Fibroblast of pulmonary artery (primary cell): ENCODE results near the gene ABLIM2.
A peak's percentile ranks its signal among the peaks of the same experiment; 100 is the strongest.

Experiments
- DNase-seq: peaks from one replicate; pipeline ENCODE4 v3.0.0-alpha.2; 2010; ENCODE audit warnings: low read depth
- H3K4me3 ChIP-seq: replicated peaks from 2 replicates; pipeline ENCODE4 v1.5.1; 2011; ENCODE audit warnings: low read depth, mild to moderate bottlenecking, control low read depth, low read length, moderate library complexity
- TF ChIP-seq, protein P1 (sequence below): IDR thresholded peaks from 2 replicates; pipeline ENCODE4 v1.5.1; 2011; ENCODE audit warnings: mild to moderate bottlenecking, control low read depth, low read length, inconsistent platforms; ENCODE audit errors: missing control alignments

Gene ABLIM2

DNA sequence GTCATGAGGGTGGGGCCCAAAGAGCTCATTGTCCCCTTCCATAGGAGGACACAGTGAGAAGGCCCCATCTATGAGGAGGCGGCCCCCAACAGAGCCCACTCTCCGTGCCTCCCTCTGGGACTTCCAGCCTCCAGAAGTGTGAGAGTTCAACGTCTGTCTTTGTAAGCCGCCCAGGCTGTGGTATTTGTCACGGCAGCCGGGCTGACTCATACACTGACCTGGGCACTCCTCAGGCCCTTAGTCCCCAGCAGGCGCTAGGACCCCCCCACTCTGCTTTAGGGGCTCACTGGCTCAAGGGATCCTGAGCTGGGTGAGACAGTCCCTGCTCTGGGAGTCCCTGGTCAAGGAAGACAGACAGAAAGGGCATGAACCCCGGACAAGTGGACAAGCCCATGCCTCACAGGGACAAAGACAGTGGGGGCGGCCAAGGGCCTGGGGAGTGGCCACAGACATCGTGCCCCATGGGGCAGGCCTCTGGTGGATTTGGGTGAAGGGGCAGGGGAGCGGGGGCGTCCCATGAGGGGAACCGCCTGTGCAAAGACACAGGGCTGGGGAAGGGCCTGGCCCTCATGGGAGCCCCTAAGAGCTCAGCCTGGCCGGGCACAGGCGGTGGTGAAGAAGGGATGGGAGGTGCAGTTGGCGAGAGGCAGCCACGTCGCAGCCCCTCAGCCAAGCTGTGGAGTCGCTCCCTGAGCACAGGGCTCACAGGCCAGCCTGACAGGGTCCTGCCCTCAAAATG, 21.5 kb downstream of the ABLIM2 start:
- DNase-seq = no peak
- TF ChIP-seq, protein P1, sequence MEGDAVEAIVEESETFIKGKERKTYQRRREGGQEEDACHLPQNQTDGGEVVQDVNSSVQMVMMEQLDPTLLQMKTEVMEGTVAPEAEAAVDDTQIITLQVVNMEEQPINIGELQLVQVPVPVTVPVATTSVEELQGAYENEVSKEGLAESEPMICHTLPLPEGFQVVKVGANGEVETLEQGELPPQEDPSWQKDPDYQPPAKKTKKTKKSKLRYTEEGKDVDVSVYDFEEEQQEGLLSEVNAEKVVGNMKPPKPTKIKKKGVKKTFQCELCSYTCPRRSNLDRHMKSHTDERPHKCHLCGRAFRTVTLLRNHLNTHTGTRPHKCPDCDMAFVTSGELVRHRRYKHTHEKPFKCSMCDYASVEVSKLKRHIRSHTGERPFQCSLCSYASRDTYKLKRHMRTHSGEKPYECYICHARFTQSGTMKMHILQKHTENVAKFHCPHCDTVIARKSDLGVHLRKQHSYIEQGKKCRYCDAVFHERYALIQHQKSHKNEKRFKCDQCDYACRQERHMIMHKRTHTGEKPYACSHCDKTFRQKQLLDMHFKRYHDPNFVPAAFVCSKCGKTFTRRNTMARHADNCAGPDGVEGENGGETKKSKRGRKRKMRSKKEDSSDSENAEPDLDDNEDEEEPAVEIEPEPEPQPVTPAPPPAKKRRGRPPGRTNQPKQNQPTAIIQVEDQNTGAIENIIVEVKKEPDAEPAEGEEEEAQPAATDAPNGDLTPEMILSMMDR = no peak
- H3K4me3 ChIP-seq = no peak overlapping the region

DNA sequence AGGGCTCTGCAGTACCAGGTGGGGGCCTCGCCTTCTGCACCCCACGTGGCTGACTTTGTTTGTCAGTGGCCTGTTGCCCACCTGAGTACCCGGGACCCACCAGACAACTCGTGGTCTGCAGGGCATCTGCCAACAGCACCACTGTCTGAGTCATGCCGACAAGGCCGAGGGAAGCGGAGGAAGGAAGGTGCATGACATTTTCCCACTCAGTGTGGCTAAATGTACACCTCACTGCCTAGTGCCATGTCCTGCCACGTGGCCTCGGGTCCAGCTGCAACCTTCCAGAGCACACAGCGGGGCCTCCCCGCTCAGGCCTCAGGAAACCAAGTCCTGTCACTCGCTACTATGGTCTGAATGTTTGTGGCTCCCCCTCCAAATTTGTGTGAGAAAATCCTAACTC, 22.1 kb downstream of the ABLIM2 start:
- no peak for DNase-seq
- TF ChIP-seq, protein P1 = no peak
- no peak overlapping the region for H3K4me3 ChIP-seq

DNA sequence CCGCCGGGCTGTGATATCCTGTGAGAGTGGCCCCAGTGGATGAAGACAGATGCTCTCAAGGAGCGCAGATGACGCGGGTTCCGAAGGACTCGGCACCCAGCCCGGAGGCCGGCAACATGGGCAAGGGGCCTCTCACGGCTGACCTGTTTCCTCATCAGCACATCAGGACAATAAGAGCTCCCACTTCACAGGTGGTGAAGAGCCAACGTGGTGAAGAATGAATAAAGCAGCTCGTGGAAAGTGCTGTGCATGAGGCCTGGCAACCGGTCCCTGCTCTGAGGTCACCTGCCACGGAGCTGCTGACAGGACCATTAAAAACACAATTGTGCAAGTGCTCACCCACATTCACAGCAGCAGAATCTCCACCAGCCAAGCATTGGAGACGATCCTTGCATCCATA, 22.9 kb downstream of the ABLIM2 start:
- H3K4me3 ChIP-seq = no peak overlapping the region
- TF ChIP-seq, protein P1 = no peak
- DNase-seq = no peak

DNA sequence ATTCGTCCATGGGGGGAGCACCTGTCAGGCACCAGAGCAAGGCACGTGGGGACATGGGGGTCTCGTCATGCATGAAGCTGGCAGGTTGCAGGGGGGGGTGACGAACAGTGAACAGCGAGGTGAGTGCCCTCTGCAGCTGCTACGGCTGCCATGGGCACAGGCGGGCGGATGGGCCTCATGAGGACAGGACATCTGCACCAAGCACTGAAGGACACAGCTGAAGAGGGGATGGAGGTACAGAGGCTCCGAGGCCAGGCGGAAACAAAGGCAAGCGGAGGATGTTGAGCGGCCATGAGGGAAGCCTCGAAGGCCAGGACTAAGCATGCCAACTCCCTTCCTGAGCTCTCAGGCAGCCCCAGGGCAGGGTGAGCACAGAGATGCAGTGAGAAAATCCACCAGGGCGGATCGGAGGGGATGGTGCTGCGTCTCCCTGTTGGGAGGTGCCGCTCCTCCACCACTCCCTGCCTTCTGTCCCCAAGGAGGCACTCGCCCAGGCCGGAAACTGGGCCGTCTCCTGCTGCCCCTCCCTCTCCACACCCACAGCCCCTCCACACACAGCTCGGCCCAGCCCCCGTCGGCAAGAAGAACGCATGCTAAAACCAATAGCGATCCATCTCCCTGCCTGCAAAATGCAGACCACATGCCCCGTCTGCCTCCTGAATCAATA, 24.6 kb downstream of the ABLIM2 start:
- TF ChIP-seq, protein P1 = no peak
- no peak overlapping the region for H3K4me3 ChIP-seq
- DNase-seq = no peak

DNA sequence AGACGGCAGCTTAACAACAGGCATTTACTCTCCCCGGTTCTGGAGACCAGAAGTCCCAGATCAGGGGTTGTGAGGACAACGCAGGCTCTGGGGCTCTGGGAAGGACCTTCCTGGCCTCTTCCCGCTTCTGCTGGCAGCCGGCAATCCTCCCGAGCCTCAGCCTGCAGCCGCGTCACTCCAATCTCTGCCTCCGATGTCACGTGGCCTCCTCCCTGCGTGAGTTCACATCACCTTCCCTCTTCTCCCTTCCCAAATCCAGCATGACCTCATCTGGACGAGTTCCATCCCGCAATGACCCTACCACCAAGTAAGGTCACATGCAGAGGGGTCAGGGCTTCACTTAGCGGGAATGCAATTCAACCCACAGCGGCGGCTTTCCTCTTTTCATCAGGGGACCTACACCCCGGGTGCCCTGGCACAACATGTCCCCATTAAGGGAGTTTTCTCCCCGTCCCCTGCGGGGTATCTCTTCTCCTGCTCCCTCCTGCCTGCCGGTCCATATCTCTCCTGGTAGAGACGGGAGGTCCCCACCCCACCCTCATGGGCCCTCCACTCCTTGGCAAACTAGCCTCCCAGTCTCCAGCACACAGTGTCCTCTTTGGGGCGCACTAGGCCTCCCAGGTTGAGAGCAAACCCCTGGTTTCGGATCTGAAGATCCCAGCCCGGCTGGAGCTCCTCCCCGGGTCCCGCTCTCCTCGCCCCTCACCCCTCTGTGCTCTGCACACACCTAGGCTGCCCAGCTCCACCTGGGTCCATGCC, 25.5 kb downstream of the ABLIM2 start:
- TF ChIP-seq, protein P1 = no peak
- peak; percentile 33 for DNase-seq
- H3K4me3 ChIP-seq = no peak overlapping the region

DNA sequence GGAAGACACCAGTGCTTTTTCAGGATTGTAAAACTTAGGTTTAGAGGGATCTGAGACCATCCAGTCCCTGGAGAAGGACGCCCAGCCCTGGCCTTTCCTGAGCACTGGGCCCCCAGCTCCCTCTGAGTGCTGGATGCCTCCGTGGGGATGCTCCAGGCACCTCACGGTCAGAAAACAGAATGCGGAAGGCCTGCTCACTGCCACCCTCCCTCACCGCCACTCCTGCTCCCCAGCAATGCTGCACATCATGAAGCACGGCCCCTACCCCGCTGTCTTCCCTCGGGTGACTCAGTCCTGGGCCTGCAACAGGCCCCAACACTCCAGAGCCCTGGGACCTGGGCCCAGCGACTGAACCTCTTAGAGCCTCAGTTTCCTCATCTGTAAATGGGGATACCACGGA, 26.2 kb downstream of the ABLIM2 start:
- no peak for DNase-seq
- TF ChIP-seq, protein P1 = no peak
- H3K4me3 ChIP-seq = no peak overlapping the region
